HCT116 (cell line): ENCODE results near the gene GGA2. TPM values are rescaled to one million over a fixed set of nuclear protein-coding genes. Genes with fewer than 3 reads are reported as not detected.

Experiments
- ATAC-seq: fragments of 200-7000 bp; cut with Tn5 transposase; 2 replicates; pipeline ENCODE4 v1.9.1; 2020; ENCODE audit warnings: mild to moderate bottlenecking, moderate library complexity
- BruUV-seq: library from RNA; stranded (reverse); fragments of 400-500 nt; replicated peaks from 2 replicates; lab custom pipeline; 2021; lab: Mats Ljungman, UMichigan
- CTCF ChIA-PET: fragments of 300-600 bp; sonication (Branson Sonifier 250); formaldehyde crosslinking; loops from one replicate; lab custom pipeline; 2021; ENCODE audit warnings: antibody characterized with exemption; lab: Charles Lee
- POLR2A ChIA-PET: fragments of 300-600, 350-600 bp; sonication (Branson Sonifier 250); formaldehyde crosslinking; loops from one replicate; lab custom pipeline; 2021; ENCODE audit warnings: antibody characterized with exemption; lab: Charles Lee
- RAD21 ChIA-PET, 2 experiments: fragments of 300-600 bp; sonication (Branson Sonifier 250); formaldehyde crosslinking; loops; one replicate each; lab custom pipeline; 2023; ENCODE audit warnings: low total read pairs in 2 of 2; ENCODE audit not compliant: uncharacterized antibody in 2 of 2, unreplicated experiment in 2 of 2, low non-redundant PET in 1 of 2; lab: Charles Lee
- DNase-seq: peaks from one replicate; pipeline ENCODE4 v3.0.0-alpha.2; 2010; ENCODE audit warnings: low read depth, low spot score
- H2AFZ ChIP-seq: fragments of 200-600 bp; shearing (Covaris generic), sonication (generic); 2 replicates; pipeline ENCODE4 v1.6.1; 2017; ENCODE audit warnings: low read depth, mixed run types, mixed read lengths, antibody characterized with exemption, low read length; ENCODE audit not compliant: poor library complexity, severe bottlenecking
- H3K27ac ChIP-seq: 2 replicates; pipeline ENCODE4 v1.5.1; 2012; ENCODE audit warnings: low read depth, low read length
- H3K27me3 ChIP-seq: fragments of 200-600 bp; sonication (generic); 2 replicates; pipeline ENCODE4 v1.6.1; 2016; ENCODE audit warnings: mixed run types, low read length, mixed read lengths; ENCODE audit not compliant: insufficient read depth
- H3K36me3 ChIP-seq, 2 experiments: fragments of 200-500 bp in 1 of 2; fragments of 200-600 bp in 1 of 2; sonication (Bioruptor generic) in 1 of 2; sonication (generic) in 1 of 2; 2 replicates each; pipeline versions ENCODE4 v1.5.1 to v1.6.1; 2014 to 2016; ENCODE audit warnings: low read length in 2 of 2, inconsistent platforms in 1 of 2, mixed read lengths in 1 of 2, mixed run types in 1 of 2; ENCODE audit not compliant: insufficient read depth in 2 of 2, control insufficient read depth in 1 of 2
- H3K4me1 ChIP-seq, 2 experiments: fragments of 200-600 bp in 1 of 2; sonication (generic) in 1 of 2; 2 replicates each; pipeline versions ENCODE4 v1.5.1 to v1.6.1; 2012 to 2017; ENCODE audit warnings: low read length in 2 of 2, inconsistent platforms in 1 of 2, mild to moderate bottlenecking in 1 of 2, mixed read lengths in 1 of 2, mixed run types in 1 of 2, moderate library complexity in 1 of 2; ENCODE audit not compliant: insufficient read depth in 2 of 2, control insufficient read depth in 1 of 2
- H3K4me2 ChIP-seq: fragments of 200-600 bp; sonication (generic); 2 replicates; pipeline ENCODE4 v1.6.1; 2017; ENCODE audit warnings: mixed run types, low read length, mixed read lengths
- H3K4me3 ChIP-seq, 2 experiments: fragments of 200-600 bp in 1 of 2; sonication (generic) in 1 of 2; replicated peaks in 1 of 2; 2 replicates each; pipeline ENCODE4 v1.5.1; 2011 to 2016; ENCODE audit warnings: low read length in 2 of 2, control low read depth in 1 of 2, low read depth in 1 of 2, mild to moderate bottlenecking in 1 of 2, mixed read lengths in 1 of 2, mixed run types in 1 of 2
- H3K79me2 ChIP-seq: fragments of 200-600 bp; sonication (generic); 2 replicates; pipeline ENCODE4 v1.6.1; 2017; ENCODE audit warnings: mild to moderate bottlenecking, mixed run types, low read length, moderate library complexity, mixed read lengths; ENCODE audit not compliant: insufficient read depth
- H3K9ac ChIP-seq: fragments of 200-600 bp; sonication (generic); 2 replicates; pipeline ENCODE4 v1.6.1; 2016; ENCODE audit warnings: low read length, mixed read lengths
- H3K9me2 ChIP-seq: fragments of 200-600 bp; sonication (generic), shearing (Covaris generic); 2 replicates; pipeline ENCODE4 v1.6.1; 2017; ENCODE audit warnings: mixed run types, mild to moderate bottlenecking, moderate library complexity; ENCODE audit not compliant: insufficient read depth
- H3K9me3 ChIP-seq, 2 experiments: fragments of 200-500 bp in 1 of 2; fragments of 200-600 bp in 1 of 2; sonication (Bioruptor generic) in 1 of 2; sonication (generic) in 1 of 2; 2 replicates each; pipeline ENCODE4 v1.6.1; 2014 to 2017; ENCODE audit warnings: low read length in 2 of 2, mixed read lengths in 2 of 2, inconsistent platforms in 1 of 2, low read depth in 1 of 2, mild to moderate bottlenecking in 1 of 2, mixed run types in 1 of 2, moderate library complexity in 1 of 2; ENCODE audit not compliant: control insufficient read depth in 1 of 2, insufficient read depth in 1 of 2
- H4K20me1 ChIP-seq: fragments of 200-600 bp; sonication (generic), shearing (Covaris generic); 2 replicates; pipeline ENCODE4 v1.6.1; 2017; ENCODE audit warnings: mixed run types, mild to moderate bottlenecking, moderate library complexity; ENCODE audit not compliant: insufficient read depth
- ATF3 ChIP-seq: IDR thresholded peaks from 2 replicates; pipeline ENCODE4 v1.6.1; 2012
- CTCF ChIP-seq, 3 experiments: fragments of 200-600 bp in 1 of 3; sonication (generic) in 1 of 3; IDR thresholded peaks in 2 of 3; conservative IDR thresholded peaks in 1 of 3; 2 replicates each; pipeline ENCODE4 v1.5.1; 2012 to 2017; ENCODE audit warnings: low read depth in 2 of 3, low read length in 2 of 3, antibody characterized with exemption in 1 of 3, borderline replicate concordance in 1 of 3, control low read depth in 1 of 3, mild to moderate bottlenecking in 1 of 3, mixed read lengths in 1 of 3, mixed run types in 1 of 3, moderate library complexity in 1 of 3; ENCODE audit not compliant: insufficient read depth in 1 of 3
- EZH2phosphoT487 ChIP-seq: fragments of 200-600 bp; IDR thresholded peaks from 2 replicates; pipeline ENCODE4 v1.6.1; 2018; ENCODE audit warnings: antibody characterized with exemption, borderline replicate concordance
- JUND ChIP-seq: IDR thresholded peaks from 2 replicates; pipeline ENCODE4 v1.6.1; 2012
- RAD21 ChIP-seq: IDR thresholded peaks from 2 replicates; pipeline ENCODE4 v1.6.1; 2012; ENCODE audit warnings: low read depth, mild to moderate bottlenecking
- YY1 ChIP-seq: IDR thresholded peaks from 2 replicates; pipeline ENCODE4 v1.6.1; 2011; ENCODE audit warnings: low read length, low read depth, moderate library complexity, mild to moderate bottlenecking; ENCODE audit not compliant: insufficient replicate concordance; ENCODE audit errors: extremely low read depth
- intact Hi-C: fragments of 100-400 bp; cut with micrococcal nuclease; formaldehyde crosslinking; loops from 2 replicates; pipeline ENCODE4 v1.10.0; 2022
- total RNA-seq: library from RNA; stranded (reverse); gene quantifications from one replicate; pipeline ENCODE4 v1.2.1, GENCODE V29; 2021; ENCODE audit not compliant: unreplicated experiment

GGA2 gene
- total RNA-seq, 1 experiment from 2014 or later: 68.3 TPM

- no peaks in the 10 kb centered on the region for H3K27me3 ChIP-seq
- ChIA-PET POLR2A (no interaction called here), CTCF (interaction anchor here (5.9 kb wide), 1 partner anchor 249 kb away, joined by 76 read pairs; the partner anchor contains the start of gene SCNN1G), RAD21 (no interaction called here)
- H3K27ac ChIP-seq: no peak overlapping the region
- peaks cover 5 to 14% of the 10 kb centered on the region in 2 experiments; a peak in 2 of 4 replicates for H3K36me3 ChIP-seq
- BruUV-seq: no TSS peak
- H3K79me2 ChIP-seq: no peaks in the 10 kb centered on the region
- H3K4me2 ChIP-seq: no peak overlapping the region
- no peaks in the 10 kb centered on the region for H3K9me2 ChIP-seq
- intact Hi-C loops: loop anchor here (10.0 kb wide), 2 partner anchors 348 to 1248 kb away; no protein-coding TSS in a partner anchor
- no peak overlapping the region for H3K4me3 ChIP-seq
- TF ChIP-seq JUND (no peak), RAD21 (no peak)
- no peaks in the 10 kb centered on the region for H4K20me1 ChIP-seq
- H3K9ac ChIP-seq: no peak overlapping the region
- ATAC-seq: no peak
- no peak overlapping the region for H2AFZ ChIP-seq
- H3K9me3 ChIP-seq: no peaks in the 10 kb centered on the region
- H3K4me1 ChIP-seq: no peaks in the 10 kb centered on the region
- DNase-seq: no peak
These were observed 77.8 kb downstream of the GGA2 start for GRCh38 chr16:23432176-23433128.

- Histone ChIP-seq H3K27me3 (no peaks in the 10 kb centered on the region), H3K4me3 (no peak overlapping the region), H3K9me2 (no peaks in the 10 kb centered on the region), H3K9me3 (no peaks in the 10 kb centered on the region), H3K36me3 (peaks cover 3 to 8% of the 10 kb centered on the region in 2 experiments; a peak in 2 of 4 replicates), H3K9ac (no peak overlapping the region), H3K79me2 (no peaks in the 10 kb centered on the region), H4K20me1 (no peaks in the 10 kb centered on the region), H3K4me1 (peaks cover 15 to 19% of the 10 kb centered on the region in 2 experiments), H3K4me2 (no peak overlapping the region), H3K27ac (no peak overlapping the region), H2AFZ (no peak overlapping the region)
- ChIA-PET CTCF (no interaction called here), RAD21 (no interaction called here), POLR2A (no interaction called here)
- intact Hi-C loops: no loop called here
- TF ChIP-seq EZH2phosphoT487 (no peak), ATF3 (no peak), YY1 (no peak), CTCF (IDR thresholded peaks at IDR 0.05 in 2 of 3, conservative IDR thresholded peaks at IDR 0.05 in 1 of 3; ENCODE audit: borderline replicate concordance in 1 of 3, insufficient read depth in 1 of 3, low read depth in 2 of 3, low read length in 2 of 3) (no peak)
- DNase-seq: no peak
- BruUV-seq: no TSS peak
- ATAC-seq: no peak
These were observed 81.9 kb downstream of the GGA2 start for GRCh38 chr16:23428351-23428750.
